Choroid plexus epithelial cell (primary cell): ENCODE results near the gene CLIP1.
A peak's percentile ranks its signal among the peaks of the same experiment; 100 is the strongest.

ENCODE experiments used
- DNase-seq: peaks from one replicate; pipeline ENCODE4 v3.0.0-alpha.2; 2010; ENCODE audit warnings: low read depth
- H3K4me3 ChIP-seq: 2 replicates; pipeline ENCODE4 v1.5.1; 2011; ENCODE audit warnings: low read depth, mild to moderate bottlenecking, control low read depth, low read length, moderate library complexity
- TF ChIP-seq, protein P1 (sequence below): conservative IDR thresholded peaks from 2 replicates; pipeline ENCODE4 v1.5.1; 2011; ENCODE audit warnings: low read depth, mild to moderate bottlenecking, control low read depth, inconsistent platforms, low read length, moderate library complexity

The CLIP1 gene

DNA sequence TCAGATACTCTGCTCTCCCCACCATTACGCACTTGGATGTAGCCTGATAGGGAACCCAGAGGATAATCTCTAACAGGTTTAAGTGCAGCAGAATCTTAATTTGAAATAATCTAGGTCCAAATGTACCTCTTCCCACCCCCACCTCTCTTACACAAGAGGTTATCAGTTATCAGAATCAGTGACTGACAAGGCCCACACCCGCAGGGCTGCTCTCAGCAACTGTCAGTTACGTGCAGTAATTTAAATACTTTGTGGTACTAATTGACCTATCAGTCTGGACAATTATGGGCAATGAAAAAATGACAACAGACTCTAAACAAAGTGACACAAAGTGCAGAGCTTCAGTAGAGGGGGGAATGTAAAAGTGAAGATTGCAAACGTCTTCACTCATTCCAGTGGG is 74.0 kb downstream of the CLIP1 start:
- TF ChIP-seq, protein P1, sequence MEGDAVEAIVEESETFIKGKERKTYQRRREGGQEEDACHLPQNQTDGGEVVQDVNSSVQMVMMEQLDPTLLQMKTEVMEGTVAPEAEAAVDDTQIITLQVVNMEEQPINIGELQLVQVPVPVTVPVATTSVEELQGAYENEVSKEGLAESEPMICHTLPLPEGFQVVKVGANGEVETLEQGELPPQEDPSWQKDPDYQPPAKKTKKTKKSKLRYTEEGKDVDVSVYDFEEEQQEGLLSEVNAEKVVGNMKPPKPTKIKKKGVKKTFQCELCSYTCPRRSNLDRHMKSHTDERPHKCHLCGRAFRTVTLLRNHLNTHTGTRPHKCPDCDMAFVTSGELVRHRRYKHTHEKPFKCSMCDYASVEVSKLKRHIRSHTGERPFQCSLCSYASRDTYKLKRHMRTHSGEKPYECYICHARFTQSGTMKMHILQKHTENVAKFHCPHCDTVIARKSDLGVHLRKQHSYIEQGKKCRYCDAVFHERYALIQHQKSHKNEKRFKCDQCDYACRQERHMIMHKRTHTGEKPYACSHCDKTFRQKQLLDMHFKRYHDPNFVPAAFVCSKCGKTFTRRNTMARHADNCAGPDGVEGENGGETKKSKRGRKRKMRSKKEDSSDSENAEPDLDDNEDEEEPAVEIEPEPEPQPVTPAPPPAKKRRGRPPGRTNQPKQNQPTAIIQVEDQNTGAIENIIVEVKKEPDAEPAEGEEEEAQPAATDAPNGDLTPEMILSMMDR: no peak
- DNase-seq: no peak
- no peak overlapping the region for H3K4me3 ChIP-seq

DNA sequence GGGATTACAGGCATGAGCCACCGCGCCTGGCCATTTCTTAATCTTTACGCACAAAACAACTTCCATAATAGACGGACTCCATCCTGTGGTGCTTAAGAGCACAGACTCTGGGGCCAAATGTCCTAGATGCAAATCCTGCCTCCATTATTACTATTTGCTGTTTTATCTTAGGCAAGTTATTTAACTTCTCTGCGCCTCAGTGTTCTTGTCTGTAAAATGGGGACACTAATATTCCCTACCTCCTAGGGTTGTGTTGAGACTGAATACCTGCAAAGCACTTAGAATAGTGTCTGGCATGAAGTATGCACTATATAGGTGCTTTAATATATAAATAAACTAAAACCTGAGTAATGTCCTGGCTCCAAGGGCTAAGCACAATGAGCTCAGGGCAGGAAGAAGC is 76.4 kb downstream of the CLIP1 start:
- TF ChIP-seq, protein P1: no peak
- DNase-seq: no peak
- no peak overlapping the region for H3K4me3 ChIP-seq

DNA sequence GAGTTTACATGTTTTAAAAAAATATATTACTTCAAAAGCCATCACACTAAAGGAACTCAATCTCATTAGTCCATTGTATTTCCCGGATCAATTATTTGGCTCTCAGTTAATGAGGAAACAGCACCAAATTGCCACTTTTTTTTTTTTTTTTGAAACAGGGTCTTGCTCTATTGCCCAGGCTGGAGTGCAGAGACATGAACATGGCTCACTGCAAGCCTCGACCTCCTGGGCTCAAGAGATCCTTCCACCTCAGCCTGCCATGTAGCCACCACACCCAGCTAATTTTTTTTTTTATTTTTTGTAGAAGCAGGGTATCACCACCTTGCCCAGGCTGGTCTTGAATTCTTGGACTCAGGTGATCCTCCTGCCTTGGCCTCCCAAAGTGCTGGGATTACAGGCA is 77.4 kb downstream of the CLIP1 start:
- TF ChIP-seq, protein P1: no peak
- no peak overlapping the region for H3K4me3 ChIP-seq
- no peak for DNase-seq

DNA sequence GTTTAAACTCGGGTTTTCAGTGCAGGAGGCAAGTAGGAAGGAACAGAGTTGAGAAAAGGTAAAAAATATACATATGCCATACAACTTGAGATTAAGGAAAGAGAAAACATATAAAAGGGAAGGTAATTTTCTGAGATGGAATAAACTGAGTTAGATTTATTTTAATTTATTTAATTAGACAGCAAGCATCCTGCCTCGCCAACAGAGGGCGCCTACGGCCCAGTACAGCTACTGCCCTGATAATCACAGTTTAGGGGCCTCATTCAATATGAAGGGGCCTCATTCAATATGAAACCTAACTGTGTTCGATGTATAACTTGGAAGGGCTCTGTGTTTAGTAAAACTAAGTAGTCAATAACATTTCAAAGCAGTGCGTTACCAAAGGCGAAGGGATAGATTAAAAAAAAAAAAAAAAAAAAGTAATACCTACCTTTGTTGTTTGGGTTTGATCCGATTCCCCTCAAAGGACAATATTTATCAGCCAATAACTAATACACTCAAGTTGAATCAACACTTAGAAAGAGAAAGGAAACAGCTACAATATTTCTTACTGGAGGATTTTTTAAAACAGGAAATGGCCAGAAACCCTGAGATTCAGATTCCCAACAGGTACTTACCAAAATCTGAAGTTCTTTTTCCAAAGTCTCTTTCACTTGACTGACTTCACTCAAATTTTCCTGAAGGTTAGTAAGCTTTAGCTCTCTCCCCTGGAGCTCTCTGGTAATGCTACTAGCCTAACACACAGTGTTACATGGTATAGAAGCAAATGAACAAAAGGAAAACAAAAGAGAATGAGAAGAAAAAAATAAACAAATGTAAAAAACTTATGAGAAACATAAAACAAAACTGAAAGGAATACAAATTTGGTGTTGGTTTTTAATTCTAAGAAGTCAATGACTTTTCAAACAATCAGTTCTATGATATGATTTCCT is 86.2 kb downstream of the CLIP1 start:
- TF ChIP-seq, protein P1: peak; percentile 88
- peak; percentile 62 for DNase-seq
- H3K4me3 ChIP-seq: no peak overlapping the region

DNA sequence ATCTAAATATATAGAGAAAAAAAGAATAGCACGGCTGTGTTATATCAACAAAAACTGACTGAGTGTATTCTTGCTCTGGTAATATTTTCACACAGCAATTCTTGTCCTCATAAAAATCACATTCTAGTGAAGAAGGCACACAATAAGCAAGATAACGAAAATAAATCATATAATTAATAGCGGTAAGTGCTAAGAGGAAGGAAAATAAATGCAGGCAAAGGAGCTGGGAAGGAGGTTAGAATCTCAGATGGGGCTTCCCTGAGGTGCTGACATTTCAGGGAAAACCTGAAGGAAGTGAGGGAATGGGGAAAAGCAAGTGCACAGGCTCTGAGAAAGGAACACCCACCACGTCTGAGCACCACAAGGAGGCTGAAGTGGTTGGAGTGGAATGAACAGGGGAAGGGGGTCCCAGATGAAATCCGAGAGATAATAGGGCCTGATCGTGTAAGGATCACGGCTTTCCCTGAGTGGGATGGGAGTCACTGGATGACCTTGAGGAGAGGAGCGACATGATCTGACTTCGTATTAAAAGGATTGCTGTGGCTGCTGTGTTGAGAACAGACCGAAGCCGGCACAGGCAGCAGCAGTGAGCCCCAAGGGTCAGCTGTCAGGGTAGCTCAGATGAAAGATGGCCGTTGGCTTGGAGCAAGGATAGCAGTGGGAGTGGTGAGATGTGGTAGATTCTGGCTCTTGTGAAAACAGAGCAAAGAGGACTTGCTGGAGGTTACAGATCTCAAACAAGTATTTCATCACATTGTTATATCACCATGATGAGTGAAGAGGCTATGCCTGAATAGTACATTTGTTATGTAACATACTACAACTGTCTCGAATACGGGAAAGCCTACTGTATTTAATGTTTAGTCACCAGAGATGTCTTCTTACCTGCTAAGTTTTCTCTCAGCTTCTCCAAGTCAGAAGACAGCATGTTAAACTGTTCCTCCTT is 89.1 kb downstream of the CLIP1 start:
- no peak overlapping the region for H3K4me3 ChIP-seq
- TF ChIP-seq, protein P1: no peak
- peak; percentile 29 for DNase-seq

DNA sequence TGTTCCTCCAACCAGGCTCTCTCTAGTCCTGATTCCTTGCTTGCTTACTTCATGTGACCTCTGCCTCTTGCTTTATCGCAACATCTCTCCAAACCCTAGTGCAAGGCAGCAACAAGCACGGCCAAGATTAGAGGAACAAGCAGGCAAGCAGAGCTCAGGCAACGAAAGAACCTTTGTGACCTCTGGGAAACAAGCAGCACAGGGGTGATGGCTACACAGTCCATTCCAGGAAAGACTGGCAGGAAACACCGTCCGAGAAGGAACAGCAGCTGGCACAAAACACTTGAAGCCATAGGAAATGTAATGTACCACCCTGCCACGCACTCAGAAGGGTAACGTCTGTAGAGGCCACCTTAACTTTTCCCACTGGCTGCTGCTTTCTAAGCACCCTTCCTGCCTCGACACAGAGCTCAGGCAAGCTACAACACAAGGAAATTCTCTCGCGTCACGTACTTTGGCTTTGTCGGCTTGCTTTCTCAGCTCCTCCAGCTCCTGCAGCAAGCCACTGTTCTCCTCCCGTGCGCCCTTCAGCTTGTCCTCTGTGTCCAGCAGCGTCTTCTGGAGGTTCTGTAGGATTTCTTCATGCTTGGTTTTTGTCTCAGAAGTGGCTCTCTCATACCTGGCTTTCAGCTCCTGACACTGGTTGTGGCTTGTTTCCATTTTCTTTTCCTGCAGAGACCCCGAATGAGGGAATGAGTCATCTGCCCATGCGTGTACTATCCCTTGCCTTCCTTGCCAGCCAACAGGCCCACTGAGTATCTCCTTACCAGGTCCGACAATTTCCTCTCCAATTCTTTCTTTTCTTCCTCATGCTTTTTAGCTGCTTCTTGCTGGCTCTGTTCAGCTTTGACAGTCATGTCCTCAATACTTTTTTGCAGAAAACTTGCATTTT is 94.7 kb downstream of the CLIP1 start:
- TF ChIP-seq, protein P1: no peak
- DNase-seq: peak; percentile 14
- H3K4me3 ChIP-seq: no peak overlapping the region
